ENCODE results near the gene PLLP. TPM values are rescaled to one million over a fixed set of nuclear protein-coding genes. Genes with fewer than 3 reads are reported as not detected.

PLLP gene
- polyA plus RNA-seq, 1 donor (not counting 4 experiments of a cell fraction or from before 2014, with no cell fraction given), result 8.7 TPM

DNA sequence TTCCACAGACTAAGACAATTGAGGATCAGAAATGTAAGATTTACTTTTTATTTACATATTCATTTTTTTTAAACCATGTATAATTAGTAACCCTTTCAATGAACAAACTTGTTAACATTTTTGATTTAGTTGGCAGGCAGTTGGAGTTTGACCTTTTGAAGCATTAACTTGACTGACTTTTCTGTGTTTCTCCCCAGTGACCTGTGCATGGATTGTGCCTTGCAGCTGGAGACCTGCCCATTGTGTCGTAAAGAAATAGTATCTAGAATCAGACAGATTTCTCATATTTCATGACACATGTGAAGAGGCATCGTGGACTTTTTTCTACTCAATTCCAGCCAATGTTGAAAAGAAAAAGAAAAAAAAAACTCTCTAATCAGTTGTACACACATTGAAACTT lies 45.8 kb downstream of the PLLP start:
- no peaks in the 10 kb centered on the region for H3K27me3 ChIP-seq (ENCODE audit: control insufficient read depth, extremely low read depth, insufficient read depth, low read length)
- no peaks in the 10 kb centered on the region for H3K4me1 ChIP-seq (ENCODE audit: control insufficient read depth, extremely low read depth, insufficient read depth, low read length)
- no peaks in the 10 kb centered on the region for H4K20me1 ChIP-seq (ENCODE audit: control insufficient read depth, extremely low read depth, insufficient read depth, low read length)
- no peak overlapping the region for H2AFZ ChIP-seq (ENCODE audit: control insufficient read depth, low read length)
- H3K36me3 ChIP-seq (ENCODE audit: control insufficient read depth in 2 of 2, extremely low read depth in 1 of 2, insufficient read depth in 2 of 2, low read length in 2 of 2), result peaks cover 15 to 38% of the 10 kb centered on the region in 2 experiments
- DNase-seq (ENCODE audit: low read depth, low spot score) (no peak), FAIRE-seq (no peak)
- dilution Hi-C loops (cut with MboI; ENCODE audit: extremely low pct_ligation_motif_present, low sequenced_read_pairs), result no loop called here
- H3K9me3 ChIP-seq (ENCODE audit: control insufficient read depth, low read depth, low read length), result no peaks in the 10 kb centered on the region
- no peak overlapping the region for H3K9ac ChIP-seq (ENCODE audit: control insufficient read depth, extremely low read depth, insufficient read depth, low read length)
- H3K27ac ChIP-seq (ENCODE audit: control insufficient read depth, insufficient read depth, low read length), result no peak overlapping the region
- no peak for TF ChIP-seq EZH2 (IDR thresholded peaks at IDR 0.05; ENCODE audit: low read length)
- TF ChIP-seq, protein P1, sequence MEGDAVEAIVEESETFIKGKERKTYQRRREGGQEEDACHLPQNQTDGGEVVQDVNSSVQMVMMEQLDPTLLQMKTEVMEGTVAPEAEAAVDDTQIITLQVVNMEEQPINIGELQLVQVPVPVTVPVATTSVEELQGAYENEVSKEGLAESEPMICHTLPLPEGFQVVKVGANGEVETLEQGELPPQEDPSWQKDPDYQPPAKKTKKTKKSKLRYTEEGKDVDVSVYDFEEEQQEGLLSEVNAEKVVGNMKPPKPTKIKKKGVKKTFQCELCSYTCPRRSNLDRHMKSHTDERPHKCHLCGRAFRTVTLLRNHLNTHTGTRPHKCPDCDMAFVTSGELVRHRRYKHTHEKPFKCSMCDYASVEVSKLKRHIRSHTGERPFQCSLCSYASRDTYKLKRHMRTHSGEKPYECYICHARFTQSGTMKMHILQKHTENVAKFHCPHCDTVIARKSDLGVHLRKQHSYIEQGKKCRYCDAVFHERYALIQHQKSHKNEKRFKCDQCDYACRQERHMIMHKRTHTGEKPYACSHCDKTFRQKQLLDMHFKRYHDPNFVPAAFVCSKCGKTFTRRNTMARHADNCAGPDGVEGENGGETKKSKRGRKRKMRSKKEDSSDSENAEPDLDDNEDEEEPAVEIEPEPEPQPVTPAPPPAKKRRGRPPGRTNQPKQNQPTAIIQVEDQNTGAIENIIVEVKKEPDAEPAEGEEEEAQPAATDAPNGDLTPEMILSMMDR (optimal IDR thresholded peaks at IDR 0.05 in 1 of 3, IDR thresholded peaks at IDR 0.05 in 1 of 3, conservative IDR thresholded peaks at IDR 0.05 in 1 of 3; ENCODE audit: extremely low read depth in 1 of 3, insufficient read depth in 2 of 3, low read length in 3 of 3), result no peak
- no peak overlapping the region for H3K4me3 ChIP-seq (ENCODE audit: control insufficient read depth in 2 of 3, extremely low read depth in 1 of 3, insufficient read depth in 2 of 3, low read depth in 1 of 3, low read length in 3 of 3)
- no peak overlapping the region for H3K4me2 ChIP-seq (ENCODE audit: control insufficient read depth, extremely low read depth, insufficient read depth, low read depth, low read length)
- no peaks in the 10 kb centered on the region for H3K79me2 ChIP-seq (ENCODE audit: control insufficient read depth, insufficient read depth, low read length)
- peaks cover 2% of the 10 kb centered on the region for H3K9me1 ChIP-seq (ENCODE audit: control insufficient read depth, extremely low read depth, insufficient read depth, low read length)

DNA sequence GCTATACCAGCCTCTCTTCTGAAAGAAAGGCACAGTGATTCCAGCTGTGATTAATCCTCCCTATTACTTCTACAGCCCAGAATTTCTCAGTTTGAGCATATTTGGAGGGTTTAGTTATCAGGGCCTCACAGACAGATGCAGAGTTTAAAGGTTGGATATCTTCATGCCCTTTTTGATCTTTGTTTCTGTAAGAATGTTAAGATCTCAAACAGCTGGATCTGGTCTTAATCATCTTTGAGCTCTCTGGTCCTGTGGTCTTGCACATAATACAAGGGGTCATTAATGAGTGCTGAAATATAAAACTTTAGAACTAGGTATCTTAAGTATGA lies 48.5 kb downstream of the PLLP start:
- H3K4me3 ChIP-seq (ENCODE audit: control insufficient read depth in 2 of 3, extremely low read depth in 1 of 3, insufficient read depth in 2 of 3, low read depth in 1 of 3, low read length in 3 of 3), result no peak overlapping the region
- no peak overlapping the region for H2AFZ ChIP-seq (ENCODE audit: control insufficient read depth, low read length)
- peaks cover 2% of the 10 kb centered on the region for H3K9me1 ChIP-seq (ENCODE audit: control insufficient read depth, extremely low read depth, insufficient read depth, low read length)
- no peak overlapping the region for H3K4me2 ChIP-seq (ENCODE audit: control insufficient read depth, extremely low read depth, insufficient read depth, low read depth, low read length)
- no peak overlapping the region for H3K27ac ChIP-seq (ENCODE audit: control insufficient read depth, insufficient read depth, low read length)
- no peaks in the 10 kb centered on the region for H4K20me1 ChIP-seq (ENCODE audit: control insufficient read depth, extremely low read depth, insufficient read depth, low read length)
- dilution Hi-C loops (cut with MboI; ENCODE audit: extremely low pct_ligation_motif_present, low sequenced_read_pairs), result no loop called here
- H3K4me1 ChIP-seq (ENCODE audit: control insufficient read depth, extremely low read depth, insufficient read depth, low read length), result peaks cover 7% of the 10 kb centered on the region
- peaks cover 15 to 54% of the 10 kb centered on the region in 2 experiments for H3K36me3 ChIP-seq (ENCODE audit: control insufficient read depth in 2 of 2, extremely low read depth in 1 of 2, insufficient read depth in 2 of 2, low read length in 2 of 2)
- DNase-seq (ENCODE audit: low read depth, low spot score) (no peak), FAIRE-seq (no peak)
- no peaks in the 10 kb centered on the region for H3K9me3 ChIP-seq (ENCODE audit: control insufficient read depth, low read depth, low read length)
- H3K27me3 ChIP-seq (ENCODE audit: control insufficient read depth, extremely low read depth, insufficient read depth, low read length), result no peaks in the 10 kb centered on the region
- TF ChIP-seq, protein P1 (optimal IDR thresholded peaks at IDR 0.05 in 1 of 3, IDR thresholded peaks at IDR 0.05 in 1 of 3, conservative IDR thresholded peaks at IDR 0.05 in 1 of 3; ENCODE audit: extremely low read depth in 1 of 3, insufficient read depth in 2 of 3, low read length in 3 of 3), result no peak
- TF ChIP-seq EZH2 (IDR thresholded peaks at IDR 0.05; ENCODE audit: low read length), result no peak
- H3K79me2 ChIP-seq (ENCODE audit: control insufficient read depth, insufficient read depth, low read length), result no peaks in the 10 kb centered on the region
- H3K9ac ChIP-seq (ENCODE audit: control insufficient read depth, extremely low read depth, insufficient read depth, low read length), result no peak overlapping the region
